ENCODE data around the gene CTSC. TPM values are rescaled to one million over a fixed set of nuclear protein-coding genes. Genes with fewer than 3 reads are reported as not detected.

The CTSC gene
- total and polyA plus RNA-seq, 2 donors (not counting 1 experiment from before 2014, with no cell fraction given), result 18.7 to 18.8 TPM

GRCh38 chr11:88284336-88285050 lies 53.0 kb downstream of the CTSC start:
- ATAC-seq (ENCODE audit: low read depth) (no peak), DNase-seq (no peak)
- Histone ChIP-seq H3K9me3 (ENCODE audit: control extremely low read depth in 1 of 3, control insufficient read depth in 2 of 3, insufficient read depth in 1 of 3, low read length in 2 of 3) (no peaks in the 10 kb centered on the region), H3K36me3 (replicated peaks in 1 of 2; ENCODE audit: control extremely low read depth in 1 of 2, control insufficient read depth in 1 of 2, extremely low read depth in 1 of 2, insufficient read depth in 2 of 2, low read length in 1 of 2) (peaks cover 0 to 3% of the 10 kb centered on the region in 2 experiments), H2AFZ (ENCODE audit: insufficient read depth, low read depth, low read length, poor library complexity, severe bottlenecking) (no peak overlapping the region), H3K4me2 (replicated peaks; ENCODE audit: low read depth, low read length, poor library complexity, severe bottlenecking) (no peak overlapping the region), H3K79me2 (ENCODE audit: control insufficient read depth, insufficient read depth, low read length) (no peaks in the 10 kb centered on the region), H3K9ac (ENCODE audit: low read length) (no peak overlapping the region), H3K27ac (ENCODE audit: low read length in 2 of 2) (no peak overlapping the region), H3K27me3 (replicated peaks in 1 of 4; ENCODE audit: control extremely low read depth in 1 of 4, control insufficient read depth in 3 of 4, insufficient read depth in 4 of 4, low read length in 3 of 4) (no peaks in the 10 kb centered on the region), H3K4me3 (ENCODE audit: control extremely low read depth in 1 of 5, extremely low read depth in 1 of 5, insufficient read depth in 1 of 5, low read depth in 2 of 5, low read length in 4 of 5) (no peak overlapping the region), H4K20me1 (ENCODE audit: control insufficient read depth, insufficient read depth, low read length, poor library complexity, severe bottlenecking) (no peaks in the 10 kb centered on the region), H3K4me1 (ENCODE audit: control insufficient read depth in 2 of 2, insufficient read depth in 2 of 2, low read length in 2 of 2) (no peaks in the 10 kb centered on the region)
- Mint-ChIP-seq H3K4me3 (no peak overlapping the region), H3K4me1 (no peaks in the 10 kb centered on the region), H3K27me3 (no peaks in the 10 kb centered on the region), H3K27ac (no peak overlapping the region), H3K9me3 (ENCODE audit: insufficient read depth) (no peaks in the 10 kb centered on the region)
- intact Hi-C loops (cut with micrococcal nuclease), result no loop called here
- TF ChIP-seq EZH2 (IDR thresholded peaks at IDR 0.05; ENCODE audit: borderline replicate concordance, insufficient read depth, low read depth, low read length, poor library complexity, severe bottlenecking), result no peak
- TF ChIP-seq, protein P1, sequence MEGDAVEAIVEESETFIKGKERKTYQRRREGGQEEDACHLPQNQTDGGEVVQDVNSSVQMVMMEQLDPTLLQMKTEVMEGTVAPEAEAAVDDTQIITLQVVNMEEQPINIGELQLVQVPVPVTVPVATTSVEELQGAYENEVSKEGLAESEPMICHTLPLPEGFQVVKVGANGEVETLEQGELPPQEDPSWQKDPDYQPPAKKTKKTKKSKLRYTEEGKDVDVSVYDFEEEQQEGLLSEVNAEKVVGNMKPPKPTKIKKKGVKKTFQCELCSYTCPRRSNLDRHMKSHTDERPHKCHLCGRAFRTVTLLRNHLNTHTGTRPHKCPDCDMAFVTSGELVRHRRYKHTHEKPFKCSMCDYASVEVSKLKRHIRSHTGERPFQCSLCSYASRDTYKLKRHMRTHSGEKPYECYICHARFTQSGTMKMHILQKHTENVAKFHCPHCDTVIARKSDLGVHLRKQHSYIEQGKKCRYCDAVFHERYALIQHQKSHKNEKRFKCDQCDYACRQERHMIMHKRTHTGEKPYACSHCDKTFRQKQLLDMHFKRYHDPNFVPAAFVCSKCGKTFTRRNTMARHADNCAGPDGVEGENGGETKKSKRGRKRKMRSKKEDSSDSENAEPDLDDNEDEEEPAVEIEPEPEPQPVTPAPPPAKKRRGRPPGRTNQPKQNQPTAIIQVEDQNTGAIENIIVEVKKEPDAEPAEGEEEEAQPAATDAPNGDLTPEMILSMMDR (IDR thresholded peaks at IDR 0.05), result no peak
- ChIA-PET POLR2A (no interaction called here), CTCF (no interaction called here)

DNA sequence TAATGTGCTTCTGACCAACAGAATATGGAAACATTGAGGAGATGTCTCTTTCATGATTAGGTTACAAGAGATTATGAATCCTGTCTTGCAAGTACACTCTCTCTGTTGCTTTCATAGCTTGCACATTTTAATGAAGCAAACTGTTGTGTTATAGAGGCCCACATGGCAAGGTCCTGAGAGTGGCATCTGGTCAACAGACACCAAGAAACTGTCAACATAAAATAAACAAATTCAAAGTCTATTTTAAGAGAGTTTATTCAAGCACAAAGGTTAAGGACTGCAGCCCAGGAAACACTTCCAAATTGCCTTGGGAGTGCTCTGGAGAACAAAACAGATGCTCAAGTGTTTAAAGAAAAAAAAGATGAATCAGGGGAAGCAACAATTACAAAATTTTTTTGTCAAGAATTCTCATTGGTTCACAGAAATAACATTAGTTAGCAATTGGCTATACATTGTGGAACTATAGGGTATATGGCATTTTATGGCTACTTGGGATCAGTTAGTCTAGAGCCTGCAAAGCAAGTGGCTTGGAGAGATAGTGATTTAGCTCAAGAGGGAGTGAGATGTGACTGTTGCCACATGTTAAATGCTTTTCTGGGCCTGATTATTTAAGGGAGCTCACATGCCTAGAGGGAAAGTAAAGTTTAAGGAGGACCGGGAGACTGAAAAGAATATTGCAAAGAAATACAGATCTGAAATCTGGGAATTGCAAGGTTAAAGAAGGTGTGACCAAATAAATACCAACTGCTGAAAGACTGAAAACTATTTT lies 54.6 kb downstream of the CTSC start:
- no peaks in the 10 kb centered on the region for H4K20me1 ChIP-seq (ENCODE audit: control insufficient read depth, insufficient read depth, low read length, poor library complexity, severe bottlenecking)
- DNase-seq (no peak), ATAC-seq (ENCODE audit: low read depth) (no peak)
- H3K79me2 ChIP-seq (ENCODE audit: control insufficient read depth, insufficient read depth, low read length), result no peaks in the 10 kb centered on the region
- no peak overlapping the region for H3K4me3 ChIP-seq (ENCODE audit: control extremely low read depth in 1 of 5, extremely low read depth in 1 of 5, insufficient read depth in 1 of 5, low read depth in 2 of 5, low read length in 4 of 5)
- TF ChIP-seq, protein P1 (IDR thresholded peaks at IDR 0.05), result no peak
- TF ChIP-seq EZH2 (IDR thresholded peaks at IDR 0.05; ENCODE audit: borderline replicate concordance, insufficient read depth, low read depth, low read length, poor library complexity, severe bottlenecking), result no peak
- POLR2A ChIA-PET, result no interaction called here
- Mint-ChIP-seq H3K27ac (no peak overlapping the region), H3K9me3 (ENCODE audit: insufficient read depth) (peaks cover 2% of the 10 kb centered on the region), H3K4me3 (no peak overlapping the region), H3K27me3 (no peaks in the 10 kb centered on the region), H3K4me1 (no peaks in the 10 kb centered on the region)
- H2AFZ ChIP-seq (ENCODE audit: insufficient read depth, low read depth, low read length, poor library complexity, severe bottlenecking), result no peak overlapping the region
- WGBS (ENCODE audit: insufficient coverage), result no CpG with 5 or more reads among the region's 1 CpG
- H3K9me3 ChIP-seq (ENCODE audit: control extremely low read depth in 1 of 3, control insufficient read depth in 2 of 3, insufficient read depth in 1 of 3, low read length in 2 of 3), result no peaks in the 10 kb centered on the region
- H3K27me3 ChIP-seq (replicated peaks in 1 of 4; ENCODE audit: control extremely low read depth in 1 of 4, control insufficient read depth in 3 of 4, insufficient read depth in 4 of 4, low read length in 3 of 4), result no peaks in the 10 kb centered on the region
- CTCF ChIA-PET, result no interaction called here
- no peaks in the 10 kb centered on the region for H3K4me1 ChIP-seq (ENCODE audit: control insufficient read depth in 2 of 2, insufficient read depth in 2 of 2, low read length in 2 of 2)
- H3K36me3 ChIP-seq (replicated peaks in 1 of 2; ENCODE audit: control extremely low read depth in 1 of 2, control insufficient read depth in 1 of 2, extremely low read depth in 1 of 2, insufficient read depth in 2 of 2, low read length in 1 of 2), result peaks cover 0 to 3% of the 10 kb centered on the region in 2 experiments
- no peak overlapping the region for H3K27ac ChIP-seq (ENCODE audit: low read length in 2 of 2)
- no peak overlapping the region for H3K9ac ChIP-seq (ENCODE audit: low read length)
- H3K4me2 ChIP-seq (replicated peaks; ENCODE audit: low read depth, low read length, poor library complexity, severe bottlenecking), result no peak overlapping the region
- intact Hi-C loops (cut with micrococcal nuclease), result no loop called here
